ENCODE results near the gene TRIO. TPM values are rescaled to one million over a fixed set of nuclear protein-coding genes. Genes with fewer than 3 reads are reported as not detected.

Gene TRIO
- total and polyA plus RNA-seq, 2 of the 8 experiments (the other 6 are each of a cell fraction or from before 2014, with no cell fraction given): 35.1 to 69.1 TPM

DNA sequence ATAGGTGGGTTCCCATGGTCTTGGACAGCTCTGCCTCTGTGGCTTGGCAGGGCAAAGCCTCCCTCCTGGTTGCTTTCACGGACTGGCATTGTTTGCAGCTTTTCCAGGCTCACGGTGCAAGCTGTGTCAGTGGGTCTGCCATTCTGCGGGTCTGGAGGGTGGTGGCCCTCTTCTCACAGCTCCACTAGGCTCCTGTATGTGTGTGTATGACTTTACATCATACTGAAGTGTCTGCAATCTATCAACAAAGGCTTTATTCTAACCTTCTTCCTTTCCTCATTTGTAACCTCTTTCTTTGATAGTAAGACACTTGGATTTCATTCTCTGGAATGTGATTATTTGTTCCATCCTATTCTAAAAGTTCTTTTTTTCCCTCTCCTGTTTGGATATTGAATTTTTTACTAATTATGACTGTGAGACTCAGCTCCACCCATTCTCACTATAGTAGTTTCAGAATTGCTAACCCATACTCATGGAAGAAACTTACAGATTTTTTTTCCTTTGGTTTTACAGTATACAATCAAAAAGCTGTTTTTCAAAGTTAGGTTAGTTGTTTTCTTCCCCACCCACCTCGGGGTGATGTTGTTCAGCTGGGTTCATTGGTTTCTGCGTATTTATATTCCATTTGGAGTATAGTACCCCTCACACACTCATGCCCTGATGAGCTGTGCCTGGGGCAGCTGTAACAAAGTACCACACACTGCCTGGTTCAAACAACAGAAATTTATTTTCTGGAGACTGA lies 293.8 kb downstream of the TRIO start (continued):
- TF ChIP-seq EGR1 (IDR thresholded peaks at IDR 0.05; ENCODE audit: borderline replicate concordance, low read depth, low read length): no peak
- TF ChIP-seq NRF1 (IDR thresholded peaks at IDR 0.05; ENCODE audit: low read depth, low read length): no peak
- TF ChIP-seq EP300 (IDR thresholded peaks at IDR 0.05; ENCODE audit: borderline replicate concordance in 1 of 2, low read depth in 2 of 2, low read length in 2 of 2): no peak
- no peak for TF ChIP-seq POU5F1 (IDR thresholded peaks at IDR 0.05; ENCODE audit: low read depth, low read length)
- TF ChIP-seq GABPA (IDR thresholded peaks at IDR 0.05; ENCODE audit: borderline replicate concordance, insufficient read depth, low read length): no peak
